Epidermal melanocyte (primary cell): ENCODE measurements around the gene OTOL1.

ENCODE experiments used
- DNase-seq: peaks from one replicate; pipeline ENCODE4 v3.0.0; 2011; ENCODE audit warnings: low spot score; ENCODE audit not compliant: insufficient read length

OTOL1 gene

GRCh38 chr3:161540594-161540993 lies 44.0 kb downstream of the OTOL1 start:
- DNase-seq, result no peak

GRCh38 chr3:161545824-161546223 lies 49.2 kb downstream of the OTOL1 start:
- DNase-seq, result no peak

GRCh38 chr3:161548301-161548700 lies 51.7 kb downstream of the OTOL1 start:
- DNase-seq, result no peak

GRCh38 chr3:161549261-161549660 lies 52.7 kb downstream of the OTOL1 start:
- no peak for DNase-seq

GRCh38 chr3:161550491-161551195 lies 54.0 kb downstream of the OTOL1 start:
- no peak for DNase-seq

- DNase-seq, result no peak
Measured at GRCh38 chr3:161551697-161552096, 55.1 kb downstream of the OTOL1 start.

GRCh38 chr3:161552984-161553560 lies 56.5 kb downstream of the OTOL1 start:
- no peak for DNase-seq
